GM23338 (cell line): ENCODE data around the gene ARHGAP10. TPM values are rescaled to one million over a fixed set of nuclear protein-coding genes. Genes with fewer than 3 reads are reported as not detected.

Source experiments
- ATAC-seq: fragments of 200-7000 bp; cut with Tn5 transposase; 3 replicates; pipeline ENCODE4 v1.9.1; 2020
- DNase-seq: peaks from one replicate; pipeline ENCODE4 v3.0.0-alpha.2; 2015; ENCODE audit warnings: low spot score
- H2AFZ ChIP-seq: fragments of 200-600 bp; sonication (generic); 2 replicates; pipeline ENCODE4 v1.8.0; 2016; ENCODE audit warnings: antibody characterized with exemption, mild to moderate bottlenecking, moderate library complexity
- H3F3A ChIP-seq: fragments of 200-600 bp; sonication (generic); replicated peaks from 2 replicates; pipeline ENCODE4 v1.8.0; 2017; ENCODE audit warnings: antibody characterized with exemption, mixed run types, low read depth
- H3K27ac ChIP-seq: fragments of 200-600 bp; sonication (generic); 2 replicates; pipeline ENCODE4 v1.6.1; 2016; ENCODE audit warnings: low read depth
- H3K27me3 ChIP-seq: fragments of 200-600 bp; sonication (generic); 2 replicates; pipeline ENCODE4 v1.8.0; 2016; ENCODE audit warnings: mild to moderate bottlenecking, mixed run types, moderate library complexity; ENCODE audit not compliant: insufficient read depth
- H3K36me3 ChIP-seq: fragments of 200-600 bp; sonication (generic); 2 replicates; pipeline ENCODE4 v1.8.0; 2016; ENCODE audit warnings: mild to moderate bottlenecking; ENCODE audit not compliant: insufficient read depth
- H3K4me1 ChIP-seq: fragments of 200-600 bp; sonication (generic); 2 replicates; pipeline ENCODE4 v1.8.0; 2016; ENCODE audit warnings: mild to moderate bottlenecking, moderate library complexity; ENCODE audit not compliant: insufficient read depth
- H3K4me2 ChIP-seq: fragments of 200-600 bp; sonication (generic); 2 replicates; pipeline ENCODE4 v1.7.1; 2017; ENCODE audit warnings: mixed run types
- H3K4me3 ChIP-seq: fragments of 200-600 bp; sonication (generic); 2 replicates; pipeline ENCODE4 v1.6.1; 2016; ENCODE audit warnings: mixed run types
- H3K79me2 ChIP-seq: fragments of 200-600 bp; sonication (generic); replicated peaks from 2 replicates; pipeline ENCODE4 v1.8.0; 2017; ENCODE audit warnings: mild to moderate bottlenecking; ENCODE audit not compliant: insufficient read depth
- H3K9me2 ChIP-seq: fragments of 200-600 bp; sonication (generic); 2 replicates; pipeline ENCODE4 v1.8.0; 2017; ENCODE audit not compliant: insufficient read depth
- H4K20me1 ChIP-seq: fragments of 200-600 bp; sonication (generic); replicated peaks from 2 replicates; pipeline ENCODE4 v1.8.0; 2017; ENCODE audit warnings: mild to moderate bottlenecking; ENCODE audit not compliant: insufficient read depth
- H3K27ac Mint-ChIP-seq: 2 replicates; pipeline ENCODE4 v1.8.0; 2020; ENCODE audit warnings: inconsistent platforms, mild to moderate bottlenecking, moderate library complexity, mixed read lengths
- H3K27me3 Mint-ChIP-seq: 3 replicates; pipeline ENCODE4 v1.8.0; 2022; ENCODE audit warnings: low read depth, mild to moderate bottlenecking, moderate library complexity, mixed read lengths, inconsistent platforms; ENCODE audit not compliant: insufficient read depth, poor library complexity
- H3K36me3 Mint-ChIP-seq: 3 replicates; pipeline ENCODE4 v1.8.0; 2021; ENCODE audit warnings: low read depth, mild to moderate bottlenecking, inconsistent platforms, moderate library complexity, mixed read lengths
- H3K4me1 Mint-ChIP-seq: 3 replicates; pipeline ENCODE4 v1.8.0; 2020; ENCODE audit warnings: mild to moderate bottlenecking, inconsistent platforms, mixed read lengths
- H3K4me3 Mint-ChIP-seq: 3 replicates; pipeline ENCODE4 v1.8.0; 2021; ENCODE audit warnings: moderate library complexity, mild to moderate bottlenecking, inconsistent platforms, mixed read lengths
- H3K9me3 Mint-ChIP-seq: 3 replicates; pipeline ENCODE4 v1.8.0; 2020; ENCODE audit warnings: moderate library complexity, mild to moderate bottlenecking, inconsistent platforms, mixed read lengths
- CREB1 ChIP-seq: fragments of 250-450 bp; sonication (Bioruptor Pico); IDR thresholded peaks from 2 replicates; pipeline ENCODE4 v1.5.0; 2020; ENCODE audit warnings: low read depth, mild to moderate bottlenecking, moderate library complexity
- ETS1 ChIP-seq: IDR thresholded peaks from 2 replicates; pipeline ENCODE4 v1.6.1; 2016; ENCODE audit warnings: antibody characterized with exemption
- EZH2 ChIP-seq: fragments of 200-600 bp; sonication (generic); IDR thresholded peaks from one replicate; pipeline ENCODE4 v1.8.0; 2017; ENCODE audit warnings: antibody characterized with exemption, mild to moderate bottlenecking, low read depth; ENCODE audit not compliant: unreplicated experiment
- EZH2phosphoT487 ChIP-seq: fragments of 200-600 bp; sonication (generic); IDR thresholded peaks from one replicate; pipeline ENCODE4 v1.8.1; 2018; ENCODE audit warnings: antibody characterized with exemption; ENCODE audit not compliant: unreplicated experiment
- JUNB ChIP-seq: IDR thresholded peaks from one replicate; pipeline ENCODE4 v1.6.1; 2016; ENCODE audit warnings: antibody characterized with exemption; ENCODE audit not compliant: unreplicated experiment
- NANOG ChIP-seq: IDR thresholded peaks from 2 replicates; pipeline ENCODE4 v1.6.1; 2016; ENCODE audit warnings: antibody characterized with exemption, borderline replicate concordance
- POLR2AphosphoS5 ChIP-seq: IDR thresholded peaks from 2 replicates; pipeline ENCODE4 v1.6.1; 2016; ENCODE audit warnings: antibody characterized with exemption, low read depth
- REST ChIP-seq: IDR thresholded peaks from one replicate; pipeline ENCODE4 v1.6.1; 2018; ENCODE audit warnings: antibody characterized with exemption; ENCODE audit not compliant: unreplicated experiment
- ZNF331 ChIP-seq: fragments of 250-450 bp; sonication (Bioruptor Pico); IDR thresholded peaks from 2 replicates; pipeline ENCODE4 v1.5.0; 2020; ENCODE audit warnings: low read depth, mild to moderate bottlenecking, moderate library complexity
- ZNF462 ChIP-seq: fragments of 250-450 bp; sonication (Bioruptor Pico); IDR thresholded peaks from 2 replicates; pipeline ENCODE4 v1.5.0; 2020; ENCODE audit warnings: mild to moderate bottlenecking, moderate library complexity
- polyA plus RNA-seq: library from polyadenylated mRNA; unstranded; fragments of >200 nt; fragmentation: Nextera tagmentation; extraction: Ambion mirVana; gene quantifications from 2 replicates; pipeline ENCODE4 v1.2.1, GENCODE V29; 2016
- total RNA-seq: library from RNA; depleted of rRNA; stranded (reverse); fragments of >200 nt; shearing (Covaris generic); gene quantifications from 2 replicates; pipeline ENCODE4 v1.2.3, GENCODE V29; 2014

The ARHGAP10 gene
- total and polyA plus RNA-seq, 2 experiments from 2014 or later, result 5.1 to 6.3 TPM

- TF ChIP-seq ZNF462 (CRISPR knock-in tag), result no peak
- TF ChIP-seq ZNF331 (CRISPR knock-in tag), result no peak
- no peak for TF ChIP-seq EZH2
- TF ChIP-seq JUNB, result no peak
- TF ChIP-seq ETS1, result no peak
Measured at GRCh38 chr4:147840838-147841738, 109.2 kb downstream of the ARHGAP10 start (continued).

- ATAC-seq, result no peak
- peaks cover 29% of the 10 kb centered on the region for H3K4me1 ChIP-seq
- peaks cover 18% of the 10 kb centered on the region for H3K4me1 Mint-ChIP-seq
- no peak overlapping the region for H3K27ac ChIP-seq
- H3K27me3 ChIP-seq, result no peaks in the 10 kb centered on the region
- no peak overlapping the region; the same call in 1 of the 2 replicates for H3K27ac Mint-ChIP-seq
- no peaks in the 10 kb centered on the region for H3F3A ChIP-seq
- H4K20me1 ChIP-seq, result no peaks in the 10 kb centered on the region
- H3K36me3 ChIP-seq, result no peaks in the 10 kb centered on the region
- no peaks in the 10 kb centered on the region for H3K27me3 Mint-ChIP-seq
- no peak overlapping the region for H3K4me2 ChIP-seq
- H2AFZ ChIP-seq, result no peak overlapping the region
- no peak for DNase-seq
- no peaks in the 10 kb centered on the region for H3K9me2 ChIP-seq
- no peaks in the 10 kb centered on the region for H3K79me2 ChIP-seq
- no peak overlapping the region for H3K4me3 ChIP-seq
- H3K9me3 Mint-ChIP-seq, result no peaks in the 10 kb centered on the region
- no peak overlapping the region for H3K4me3 Mint-ChIP-seq
- H3K36me3 Mint-ChIP-seq, result no peaks in the 10 kb centered on the region
- TF ChIP-seq NANOG (no peak), EZH2phosphoT487 (no peak), EZH2 (no peak), POLR2AphosphoS5 (no peak), CREB1 (CRISPR knock-in tag) (no peak), REST (no peak)
Measured at GRCh38 chr4:147842573-147842972, 110.7 kb downstream of the ARHGAP10 start.
